AG09319 (cell line): ENCODE results near the gene PLEKHG4.

Experiments used
- DNase-seq: peaks from one replicate; pipeline ENCODE4 v3.0.0-alpha.2; 2010; ENCODE audit warnings: low read depth; ENCODE audit errors: extremely low read depth
- TF ChIP-seq, protein P1 (sequence below): IDR thresholded peaks from 2 replicates; pipeline ENCODE4 v1.5.1; 2011; ENCODE audit warnings: low read depth, mild to moderate bottlenecking, inconsistent platforms, low read length, moderate library complexity

PLEKHG4 gene

DNA sequence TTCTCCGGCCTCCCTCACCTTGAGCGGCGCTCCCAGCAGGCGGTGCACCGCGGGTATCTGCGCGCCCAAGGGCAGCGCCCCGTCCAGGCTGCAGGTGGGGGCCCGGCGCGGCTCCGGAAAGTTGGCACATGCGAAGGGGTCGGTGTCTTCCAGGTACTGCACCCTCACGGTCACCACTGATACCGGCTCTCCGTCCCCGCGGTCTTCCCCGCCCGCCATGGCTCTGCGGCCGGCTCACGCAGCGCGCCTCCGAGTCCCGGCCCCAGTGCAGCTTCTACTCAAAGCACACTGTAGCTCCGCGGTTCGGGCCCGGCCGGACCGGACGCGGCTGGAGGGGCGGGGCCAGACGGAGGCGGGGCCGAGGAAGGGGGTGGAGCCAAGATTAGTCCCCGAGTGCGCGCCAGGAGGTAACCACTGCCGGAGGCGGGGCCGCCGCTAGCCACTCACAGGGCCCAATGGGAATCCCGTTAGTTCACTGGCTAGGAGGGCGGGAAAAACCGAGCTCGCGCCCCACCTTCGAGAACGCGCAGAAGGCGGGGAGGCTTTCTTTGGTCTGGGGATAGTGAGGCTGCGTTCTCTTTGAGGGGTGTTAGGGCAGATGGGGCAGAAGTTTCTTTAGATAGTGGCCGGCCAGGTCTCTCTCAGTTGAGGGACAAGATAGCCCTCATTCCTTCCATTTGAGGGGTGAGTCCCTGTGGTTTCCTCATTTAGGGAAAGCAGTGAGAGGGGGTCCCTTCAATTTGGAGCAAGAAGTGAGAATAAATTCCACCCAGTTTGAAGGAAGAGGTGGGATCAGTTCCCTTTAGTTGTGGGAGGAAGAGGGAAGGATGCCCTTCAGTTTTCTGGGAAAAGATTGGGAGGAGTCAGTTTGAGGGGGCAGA, 31.9 kb upstream of the PLEKHG4 start, which contains the start of gene FHOD1:
TSS of gene FHOD1 (minus strand) at position 290 of the 881 bp plus-strand sequence. CDS start at position 219, 71 bp downstream.
- TF ChIP-seq, protein P1, sequence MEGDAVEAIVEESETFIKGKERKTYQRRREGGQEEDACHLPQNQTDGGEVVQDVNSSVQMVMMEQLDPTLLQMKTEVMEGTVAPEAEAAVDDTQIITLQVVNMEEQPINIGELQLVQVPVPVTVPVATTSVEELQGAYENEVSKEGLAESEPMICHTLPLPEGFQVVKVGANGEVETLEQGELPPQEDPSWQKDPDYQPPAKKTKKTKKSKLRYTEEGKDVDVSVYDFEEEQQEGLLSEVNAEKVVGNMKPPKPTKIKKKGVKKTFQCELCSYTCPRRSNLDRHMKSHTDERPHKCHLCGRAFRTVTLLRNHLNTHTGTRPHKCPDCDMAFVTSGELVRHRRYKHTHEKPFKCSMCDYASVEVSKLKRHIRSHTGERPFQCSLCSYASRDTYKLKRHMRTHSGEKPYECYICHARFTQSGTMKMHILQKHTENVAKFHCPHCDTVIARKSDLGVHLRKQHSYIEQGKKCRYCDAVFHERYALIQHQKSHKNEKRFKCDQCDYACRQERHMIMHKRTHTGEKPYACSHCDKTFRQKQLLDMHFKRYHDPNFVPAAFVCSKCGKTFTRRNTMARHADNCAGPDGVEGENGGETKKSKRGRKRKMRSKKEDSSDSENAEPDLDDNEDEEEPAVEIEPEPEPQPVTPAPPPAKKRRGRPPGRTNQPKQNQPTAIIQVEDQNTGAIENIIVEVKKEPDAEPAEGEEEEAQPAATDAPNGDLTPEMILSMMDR: no peak
- DNase-seq: peak; percentile 86

DNA sequence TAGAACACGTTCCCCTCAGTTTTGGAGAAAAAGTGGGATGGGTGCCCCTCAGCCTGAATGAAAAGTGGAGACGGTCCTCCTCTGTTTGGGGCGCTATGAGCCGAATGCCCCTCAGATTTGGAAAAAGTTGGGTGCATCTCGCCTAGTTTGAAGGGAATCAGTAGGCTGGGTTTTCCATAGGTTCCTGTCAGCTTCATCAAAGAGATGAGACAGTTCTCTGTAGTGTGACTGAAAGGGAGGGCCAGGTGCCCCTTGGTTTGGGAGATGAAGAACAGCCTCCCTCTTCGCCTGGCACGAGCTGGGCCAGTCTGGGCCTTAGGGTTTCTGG, 31.3 kb upstream of the PLEKHG4 start:
- DNase-seq: no peak
- TF ChIP-seq, protein P1: no peak

DNA sequence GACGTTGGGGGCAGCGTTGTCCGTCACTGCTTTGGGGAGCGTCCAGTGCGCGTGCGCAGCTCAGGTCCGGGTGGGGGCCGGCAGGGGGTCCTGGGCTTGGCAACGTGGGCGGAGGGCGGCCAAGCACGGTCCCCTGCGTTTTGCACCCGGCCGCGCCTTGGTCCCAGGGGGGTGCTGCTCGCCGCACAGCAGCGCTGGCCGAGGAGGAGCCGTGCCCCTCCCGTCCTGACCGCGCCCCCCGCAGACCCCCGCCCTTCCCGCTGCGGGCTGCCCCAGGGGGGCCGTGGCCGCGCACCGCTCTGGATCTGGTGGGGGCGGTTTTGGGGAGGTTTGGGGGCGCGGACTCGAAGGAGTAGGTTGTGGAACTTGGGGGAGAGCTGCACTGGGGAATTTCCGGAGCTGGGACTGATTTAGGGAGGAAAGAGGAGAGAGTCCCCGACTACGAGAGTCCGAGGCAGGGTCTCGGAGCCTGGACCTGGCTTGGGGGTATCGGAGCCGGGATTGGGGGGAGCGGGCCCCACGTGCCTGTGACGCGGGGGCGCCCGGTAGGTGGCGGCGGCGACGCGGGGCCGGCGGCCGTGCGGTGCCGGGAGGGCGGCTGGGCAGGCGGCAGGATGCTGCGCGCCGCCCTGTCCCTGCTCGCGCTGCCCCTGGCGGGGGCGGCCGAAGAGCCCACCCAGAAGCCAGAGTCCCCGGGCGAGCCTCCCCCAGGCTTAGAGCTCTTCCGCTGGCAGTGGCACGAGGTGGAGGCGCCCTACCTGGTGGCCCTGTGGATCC, 30.7 kb upstream of the PLEKHG4 start, which contains the start of gene SLC9A5:
TSS of gene SLC9A5 (plus strand) at position 579 of the 777 bp plus-strand sequence. CDS start at position 615, 36 bp downstream.
- DNase-seq: no peak
- TF ChIP-seq, protein P1: no peak; the same call in none of the 2 replicates

DNA sequence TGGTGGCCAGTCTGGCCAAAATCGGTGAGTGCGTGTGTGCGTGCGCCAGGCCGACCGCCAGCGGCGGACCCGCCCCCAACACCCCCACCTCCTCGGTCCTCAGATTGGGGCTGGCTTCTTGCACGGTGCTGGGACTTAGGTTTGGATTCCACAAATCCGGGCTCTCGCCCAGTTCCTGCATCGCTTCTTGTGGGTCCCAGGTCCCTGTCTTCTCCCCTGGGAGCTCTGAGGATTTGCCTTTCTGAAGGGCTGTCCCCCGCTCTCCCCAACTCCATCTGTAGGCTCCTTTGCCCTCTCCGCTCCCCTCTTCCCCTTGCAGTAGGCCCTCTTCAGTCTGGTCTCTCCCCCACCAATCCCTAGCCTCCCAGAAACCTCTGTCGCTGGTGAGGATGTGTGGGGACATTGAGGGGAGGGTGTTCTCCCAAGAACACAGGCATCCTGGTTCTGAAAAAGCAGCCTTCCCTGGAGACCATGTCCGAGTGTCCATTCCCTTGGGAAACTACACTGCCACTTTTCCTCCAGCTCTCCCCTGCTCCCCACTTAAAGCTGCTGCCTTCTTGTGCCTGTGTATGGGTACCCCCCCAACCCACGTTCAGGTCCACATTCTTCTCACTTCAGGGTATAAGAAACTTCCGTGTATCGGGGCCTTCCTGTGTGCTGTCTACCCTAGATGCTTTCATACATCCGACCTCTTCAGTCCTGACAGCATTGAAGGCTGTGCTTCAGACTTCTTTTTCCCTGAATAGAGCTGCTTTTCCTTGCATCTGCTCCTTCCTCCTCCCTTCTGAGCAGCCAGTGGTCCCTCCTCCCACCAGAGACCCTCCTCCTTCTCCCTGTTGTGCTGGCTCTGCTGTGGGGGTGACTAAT, 29.9 kb upstream of the PLEKHG4 start:
- TF ChIP-seq, protein P1: no peak
- DNase-seq: no peak

DNA sequence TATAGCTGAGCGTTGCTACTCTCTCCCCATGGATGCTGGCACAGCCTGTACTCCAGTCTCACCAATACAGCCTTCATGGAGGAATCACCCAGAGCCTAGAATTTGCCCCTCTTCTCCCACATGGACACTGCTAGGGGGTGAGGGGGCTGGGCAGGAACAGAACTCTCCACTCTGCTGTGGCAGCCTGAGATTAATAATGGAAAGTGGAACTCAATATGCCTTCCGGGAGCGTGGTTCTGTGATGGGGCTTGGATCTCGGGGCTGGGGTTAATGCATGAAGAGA, 29.3 kb upstream of the PLEKHG4 start:
- TF ChIP-seq, protein P1: no peak
- no peak for DNase-seq

DNA sequence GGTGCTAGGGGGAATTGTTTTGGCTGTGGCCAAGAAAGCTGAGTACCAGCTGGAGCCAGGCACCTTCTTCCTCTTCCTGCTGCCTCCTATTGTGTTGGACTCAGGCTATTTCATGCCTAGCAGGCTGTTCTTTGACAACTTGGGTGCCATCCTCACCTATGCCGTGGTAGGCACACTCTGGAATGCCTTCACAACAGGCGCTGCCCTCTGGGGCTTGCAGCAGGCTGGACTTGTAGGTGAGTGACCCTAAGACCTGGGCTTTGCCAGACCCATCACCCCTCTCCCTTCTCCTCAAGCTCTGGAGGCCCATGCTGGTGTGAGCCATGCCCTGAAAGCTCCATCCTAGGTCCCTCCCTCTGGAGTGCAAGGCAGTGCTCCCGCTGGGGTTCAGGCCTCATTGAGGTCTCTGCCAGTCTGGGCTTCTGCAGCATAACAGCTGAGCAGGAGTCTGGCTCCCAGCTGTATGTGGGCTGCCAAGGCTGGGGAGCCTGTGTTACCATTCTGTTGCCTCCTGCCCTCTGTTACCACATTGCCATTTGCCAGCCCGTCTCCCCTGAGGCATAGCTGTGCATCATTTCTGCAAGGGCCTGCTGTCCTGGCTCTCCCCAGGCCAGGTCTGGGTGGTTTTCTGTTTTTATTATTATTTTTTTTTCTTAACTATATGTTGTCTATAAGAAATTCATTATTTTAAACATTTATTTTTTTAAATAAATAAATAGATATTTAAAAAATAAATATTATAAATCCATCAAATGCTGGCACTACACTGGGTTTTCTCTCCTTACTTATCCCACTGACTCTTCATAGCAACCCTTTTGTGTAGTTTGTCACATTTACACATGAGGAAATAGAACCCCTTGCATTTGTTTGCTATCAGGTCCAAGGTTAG, 26.5 kb upstream of the PLEKHG4 start:
- TF ChIP-seq, protein P1: no peak
- DNase-seq: no peak
